ENCODE data around the gene CDH20. TPM values are rescaled to one million over a fixed set of nuclear protein-coding genes. Genes with fewer than 3 reads are reported as not detected.

The CDH20 gene
- total RNA-seq, 1 experiment from 2014 or later, result not detected

- H3K27ac Mint-ChIP-seq (ENCODE audit: unreplicated experiment), result no peak overlapping the region
- no peaks in the 10 kb centered on the region for H3K4me1 Mint-ChIP-seq (ENCODE audit: low read depth, unreplicated experiment)
- CTCF ChIA-PET, result no interaction called here
- no peak overlapping the region for H3K4me3 Mint-ChIP-seq (ENCODE audit: low read depth, unreplicated experiment)
- no peak for DNase-seq
- TF ChIP-seq CTCF (IDR thresholded peaks at IDR 0.05; ENCODE audit: unreplicated experiment), result no peak
- intact Hi-C loops (cut with micrococcal nuclease; ENCODE audit: unreplicated experiment), result no loop called here
- no peaks in the 10 kb centered on the region for H3K36me3 Mint-ChIP-seq (ENCODE audit: insufficient read depth, unreplicated experiment)
- H3K9me3 Mint-ChIP-seq (ENCODE audit: low read depth, unreplicated experiment), result no peaks in the 10 kb centered on the region
- no peaks in the 10 kb centered on the region for H3K27me3 Mint-ChIP-seq (ENCODE audit: unreplicated experiment)
- no TSS peak for BruUV-seq (replicated peaks)
Measured at GRCh38 chr18:61329398-61329797, 3.8 kb upstream of the CDH20 start.

- Mint-ChIP-seq H3K27me3 (ENCODE audit: unreplicated experiment) (peaks cover 8% of the 10 kb centered on the region), H3K27ac (ENCODE audit: unreplicated experiment) (no peak overlapping the region), H3K9me3 (ENCODE audit: low read depth, unreplicated experiment) (no peaks in the 10 kb centered on the region), H3K36me3 (ENCODE audit: insufficient read depth, unreplicated experiment) (no peaks in the 10 kb centered on the region), H3K4me1 (ENCODE audit: low read depth, unreplicated experiment) (no peaks in the 10 kb centered on the region), H3K4me3 (ENCODE audit: low read depth, unreplicated experiment) (no peak overlapping the region)
- intact Hi-C loops (cut with micrococcal nuclease; ENCODE audit: unreplicated experiment), result no loop called here
- no TSS peak for BruUV-seq (replicated peaks)
- CTCF ChIA-PET, result interaction anchor here (0.7 kb wide), 1 partner anchor 47 kb away, joined by 4 read pairs; no protein-coding TSS in a partner anchor
- TF ChIP-seq CTCF (IDR thresholded peaks at IDR 0.05; ENCODE audit: unreplicated experiment), result no peak
- DNase-seq, result no peak
Measured at GRCh38 chr18:61331051-61331450, 2.2 kb upstream of the CDH20 start.

- no peak for DNase-seq
- no peak overlapping the region for H3K4me3 Mint-ChIP-seq (ENCODE audit: low read depth, unreplicated experiment)
- H3K36me3 Mint-ChIP-seq (ENCODE audit: insufficient read depth, unreplicated experiment), result no peaks in the 10 kb centered on the region
- no peak overlapping the region for H3K27ac Mint-ChIP-seq (ENCODE audit: unreplicated experiment)
- TF ChIP-seq CTCF (IDR thresholded peaks at IDR 0.05; ENCODE audit: unreplicated experiment), result no peak
- BruUV-seq (replicated peaks), result no TSS peak
- H3K27me3 Mint-ChIP-seq (ENCODE audit: unreplicated experiment), result peaks cover 14% of the 10 kb centered on the region
- H3K9me3 Mint-ChIP-seq (ENCODE audit: low read depth, unreplicated experiment), result no peaks in the 10 kb centered on the region
- H3K4me1 Mint-ChIP-seq (ENCODE audit: low read depth, unreplicated experiment), result no peaks in the 10 kb centered on the region
- intact Hi-C loops (cut with micrococcal nuclease; ENCODE audit: unreplicated experiment), result no loop called here
- CTCF ChIA-PET, result no interaction called here
Measured at GRCh38 chr18:61333746-61334490, 688 bp downstream of the CDH20 start.

- no TSS peak for BruUV-seq (replicated peaks)
- intact Hi-C loops (cut with micrococcal nuclease; ENCODE audit: unreplicated experiment), result no loop called here
- no peak for TF ChIP-seq CTCF (IDR thresholded peaks at IDR 0.05; ENCODE audit: unreplicated experiment)
- H3K27me3 Mint-ChIP-seq (ENCODE audit: unreplicated experiment), result peaks cover 14% of the 10 kb centered on the region
- H3K9me3 Mint-ChIP-seq (ENCODE audit: low read depth, unreplicated experiment), result no peaks in the 10 kb centered on the region
- CTCF ChIA-PET, result no interaction called here
- no peak overlapping the region for H3K27ac Mint-ChIP-seq (ENCODE audit: unreplicated experiment)
- no peak for DNase-seq
- H3K4me1 Mint-ChIP-seq (ENCODE audit: low read depth, unreplicated experiment), result no peaks in the 10 kb centered on the region
- no peaks in the 10 kb centered on the region for H3K36me3 Mint-ChIP-seq (ENCODE audit: insufficient read depth, unreplicated experiment)
- H3K4me3 Mint-ChIP-seq (ENCODE audit: low read depth, unreplicated experiment), result no peak overlapping the region
Measured at GRCh38 chr18:61334491-61334850, 1.2 kb downstream of the CDH20 start.

Measured in Calu3 (cell line).